Measurements from ENCODE around the gene PRKCA. TPM values are rescaled to one million over a fixed set of nuclear protein-coding genes. Genes with fewer than 3 reads are reported as not detected.

The PRKCA gene
- total and polyA plus RNA-seq, 2 experiments from 2014 or later = 6.4 to 35.4 TPM

- H4K20me1 ChIP-seq (replicated peaks; ENCODE audit: insufficient read depth) = no peaks in the 10 kb centered on the region
These were observed 138.8 kb downstream of the PRKCA start for GRCh38 chr17:66441101-66441661.

More at GRCh38 chr17:66441101-66441661, 138.8 kb downstream of the PRKCA start:
- H3K27ac Mint-ChIP-seq = no peak overlapping the region; the same call in 1 of the 2 replicates
- H3K4me1 Mint-ChIP-seq = peaks cover 3% of the 10 kb centered on the region; the same call in 1 of the 3 replicates
- no peaks in the 10 kb centered on the region for H3K36me3 ChIP-seq (ENCODE audit: insufficient read depth)
- H3K27ac ChIP-seq (ENCODE audit: low read depth) = no peak overlapping the region
- peaks cover 2% of the 10 kb centered on the region for H3K27me3 Mint-ChIP-seq (ENCODE audit: insufficient read depth, low read depth, poor library complexity)
- DNase-seq (ENCODE audit: low spot score) (no peak), ATAC-seq (no peak)
- H3K4me2 ChIP-seq = no peak overlapping the region
- no peaks in the 10 kb centered on the region; the same call in 1 of the 2 replicates for H3K79me2 ChIP-seq (replicated peaks; ENCODE audit: insufficient read depth)
- H3K9me2 ChIP-seq (ENCODE audit: insufficient read depth) = peaks cover 6% of the 10 kb centered on the region; the same call in 1 of the 2 replicates
- H3K4me1 ChIP-seq (ENCODE audit: insufficient read depth) = peaks cover 11% of the 10 kb centered on the region
- H3K27me3 ChIP-seq (ENCODE audit: insufficient read depth) = no peaks in the 10 kb centered on the region
- no peak overlapping the region for H3K4me3 Mint-ChIP-seq
- H3F3A ChIP-seq (replicated peaks; ENCODE audit: low read depth) = no peaks in the 10 kb centered on the region
- no peaks in the 10 kb centered on the region for H3K36me3 Mint-ChIP-seq (ENCODE audit: low read depth)
- no peak overlapping the region for H3K4me3 ChIP-seq
- no peaks in the 10 kb centered on the region for H3K9me3 Mint-ChIP-seq
- no peak for TF ChIP-seq EZH2 (IDR thresholded peaks at IDR 0.05; ENCODE audit: low read depth, unreplicated experiment)
- no peak for TF ChIP-seq STAT1 (IDR thresholded peaks at IDR 0.05; ENCODE audit: unreplicated experiment)
- TF ChIP-seq ZNF114 (CRISPR knock-in tag; IDR thresholded peaks at IDR 0.05) = no peak
- TF ChIP-seq CREB1 (CRISPR knock-in tag; IDR thresholded peaks at IDR 0.05; ENCODE audit: low read depth) = no peak
- no peak for TF ChIP-seq JUNB (IDR thresholded peaks at IDR 0.05; ENCODE audit: unreplicated experiment)
- no peak for TF ChIP-seq ZNF331 (CRISPR knock-in tag; IDR thresholded peaks at IDR 0.05; ENCODE audit: low read depth)
- TF ChIP-seq REST (IDR thresholded peaks at IDR 0.05; ENCODE audit: unreplicated experiment) = no peak
- no peak for TF ChIP-seq ZNF462 (CRISPR knock-in tag; IDR thresholded peaks at IDR 0.05)
- TF ChIP-seq POLR2AphosphoS5 (IDR thresholded peaks at IDR 0.05; ENCODE audit: low read depth) = no peak
- TF ChIP-seq CTCF (conservative IDR thresholded peaks at IDR 0.05; ENCODE audit: low read depth in 2 of 2) = no peak
- no peak for TF ChIP-seq EZH2phosphoT487 (IDR thresholded peaks at IDR 0.05; ENCODE audit: unreplicated experiment)
- TF ChIP-seq, protein P1, sequence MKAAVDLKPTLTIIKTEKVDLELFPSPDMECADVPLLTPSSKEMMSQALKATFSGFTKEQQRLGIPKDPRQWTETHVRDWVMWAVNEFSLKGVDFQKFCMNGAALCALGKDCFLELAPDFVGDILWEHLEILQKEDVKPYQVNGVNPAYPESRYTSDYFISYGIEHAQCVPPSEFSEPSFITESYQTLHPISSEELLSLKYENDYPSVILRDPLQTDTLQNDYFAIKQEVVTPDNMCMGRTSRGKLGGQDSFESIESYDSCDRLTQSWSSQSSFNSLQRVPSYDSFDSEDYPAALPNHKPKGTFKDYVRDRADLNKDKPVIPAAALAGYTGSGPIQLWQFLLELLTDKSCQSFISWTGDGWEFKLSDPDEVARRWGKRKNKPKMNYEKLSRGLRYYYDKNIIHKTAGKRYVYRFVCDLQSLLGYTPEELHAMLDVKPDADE (IDR thresholded peaks at IDR 0.05) = no peak
- TF ChIP-seq NANOG (IDR thresholded peaks at IDR 0.05; ENCODE audit: borderline replicate concordance) = no peak
- H2AFZ ChIP-seq = no peak overlapping the region
